GM18873 (cell line): ENCODE results near the gene SEC14L3.

Experiments
- ATAC-seq: cut with Tn5 transposase; IDR thresholded peaks from one replicate; pipeline ENCODE4 v1.9.1; 2021; ENCODE audit warnings: mild to moderate bottlenecking, moderate library complexity, moderate number of reproducible peaks; ENCODE audit not compliant: unreplicated experiment, low FRiP score

The SEC14L3 gene

DNA sequence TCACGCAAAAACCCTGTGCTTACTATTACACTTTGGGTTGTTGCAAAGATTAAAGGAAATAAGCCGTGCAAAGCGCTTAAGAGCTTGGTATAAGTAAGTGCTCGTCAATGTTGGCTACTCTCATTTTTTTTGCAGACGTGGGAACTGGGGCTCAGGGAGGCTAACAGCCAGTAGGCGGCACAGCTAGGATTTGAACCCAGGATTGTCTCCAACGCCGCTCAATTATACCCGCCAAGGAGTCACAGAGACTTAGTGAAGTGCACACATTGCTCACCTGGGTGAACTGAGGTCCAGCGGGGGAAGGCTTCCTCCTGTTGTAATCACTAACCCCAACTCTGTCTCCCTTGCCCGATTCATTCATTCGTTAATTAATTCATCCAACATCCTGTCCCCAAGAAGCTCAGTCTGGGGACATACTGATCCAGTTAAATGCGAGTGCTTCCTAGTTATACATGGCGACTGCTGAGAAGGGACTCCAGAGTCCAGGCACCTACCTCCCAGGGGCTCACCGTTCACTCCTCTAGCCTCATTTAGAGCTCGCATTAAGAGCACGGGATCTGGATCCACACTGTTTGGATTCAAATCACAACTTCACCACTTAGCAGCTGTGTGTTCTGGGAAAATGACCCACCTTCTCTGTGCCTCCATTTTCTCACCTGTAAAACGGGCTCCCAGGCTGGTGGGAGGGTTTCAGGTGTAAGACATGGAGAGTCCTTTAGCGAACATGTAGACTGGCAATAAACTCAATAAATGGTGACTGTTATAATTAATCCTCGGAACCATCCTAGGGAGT is 47.1 kb downstream of the SEC14L3 start:
- no peak for ATAC-seq

DNA sequence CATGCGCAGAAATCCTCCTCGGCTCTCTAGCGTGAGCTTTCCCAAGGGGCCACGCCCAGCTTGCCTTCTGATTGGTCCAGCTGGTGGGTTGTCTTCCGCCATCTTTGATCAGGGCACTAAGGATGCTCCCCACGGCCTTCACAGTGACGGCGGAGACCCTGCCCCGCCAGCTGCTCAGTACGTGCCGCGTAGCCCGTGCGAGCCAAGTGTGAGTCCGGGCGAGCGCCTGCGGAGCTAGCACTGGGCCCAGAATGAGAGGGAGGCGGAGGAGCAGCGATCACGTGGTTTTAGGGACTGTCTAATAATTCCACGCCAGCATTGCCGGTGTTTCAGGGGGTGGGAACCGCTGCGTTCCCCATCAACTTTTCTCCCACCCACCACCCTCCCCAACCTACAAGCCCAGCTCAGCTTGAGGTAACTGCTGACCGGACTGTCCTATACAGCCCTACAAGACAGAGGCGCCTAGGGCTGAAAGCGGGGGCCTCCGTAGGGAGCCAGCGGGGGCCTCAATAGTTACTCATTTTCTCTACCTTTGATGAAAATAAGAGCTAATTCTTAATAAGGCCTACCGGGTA is 47.8 kb downstream of the SEC14L3 start:
- peak; percentile 76 for ATAC-seq

DNA sequence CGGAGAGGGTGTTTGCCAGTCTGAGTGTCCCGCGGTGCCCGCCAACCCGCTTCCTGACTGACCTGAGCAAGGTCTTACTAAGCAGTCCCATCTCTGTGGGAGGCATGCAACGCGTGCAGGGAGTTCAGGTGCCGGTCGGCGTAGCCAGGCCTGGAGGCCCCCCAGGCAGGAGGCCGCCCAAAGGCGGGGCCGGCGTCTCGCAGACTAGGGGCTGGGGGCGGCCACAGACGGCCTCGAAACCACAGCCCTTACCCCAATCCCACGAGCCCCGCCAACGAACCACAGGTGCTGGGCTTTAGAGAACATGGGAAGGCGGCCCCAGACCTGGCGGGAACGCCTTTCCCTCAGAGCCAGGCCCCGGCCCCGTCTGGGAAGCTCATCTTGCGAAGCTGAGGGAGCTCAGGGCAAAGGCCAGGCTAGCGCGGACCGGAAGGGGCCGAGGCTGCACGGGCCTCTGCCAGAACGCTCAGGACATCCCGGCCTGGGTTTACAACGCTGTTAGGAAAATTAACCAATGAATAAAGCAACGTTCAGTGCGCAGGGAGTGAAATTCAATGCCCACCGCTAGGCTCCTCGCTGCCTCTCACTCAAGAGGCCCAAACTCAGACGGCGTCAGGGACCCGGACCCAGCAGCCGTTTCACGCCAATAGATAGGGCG is 48.4 kb downstream of the SEC14L3 start:
- peak; percentile 26 for ATAC-seq

DNA sequence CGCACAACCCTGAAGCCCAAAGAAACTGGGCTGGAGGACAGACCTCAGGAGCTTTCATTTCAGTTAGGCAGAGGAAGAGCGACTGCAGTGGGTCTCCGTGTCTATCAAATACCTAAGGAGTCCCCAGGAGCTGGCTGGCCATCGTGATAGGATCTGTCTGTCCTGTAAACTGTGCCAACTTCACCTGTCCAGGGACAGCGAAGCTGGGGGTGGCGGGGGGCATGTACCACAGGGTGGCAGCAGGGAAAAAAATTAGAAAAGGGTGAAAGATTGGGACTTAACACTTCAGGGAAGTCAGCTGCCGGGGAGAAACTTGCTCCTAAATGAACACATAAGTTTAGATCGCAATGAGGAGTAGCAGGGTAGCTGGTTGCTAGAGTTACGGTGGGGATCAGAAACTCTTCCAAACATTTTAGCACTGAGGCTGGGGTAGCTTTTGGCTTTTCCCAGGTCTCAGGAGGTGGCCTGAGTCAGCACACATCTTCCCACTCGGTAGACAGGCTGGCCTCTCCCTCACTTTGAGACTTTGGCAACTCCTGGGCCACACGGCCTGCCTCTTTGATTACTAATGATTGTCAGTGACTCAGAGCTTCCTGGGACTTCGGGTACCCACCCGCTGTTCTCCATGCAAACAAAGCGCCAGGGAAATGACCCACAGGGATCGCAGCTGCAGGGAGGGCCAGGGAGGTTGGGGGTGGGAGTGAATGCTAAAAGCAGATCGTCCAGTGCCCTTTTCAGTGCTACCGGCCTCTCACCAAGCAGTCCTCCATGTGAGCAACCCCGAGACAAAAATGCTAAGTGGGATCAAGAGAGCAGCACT is 49.1 kb downstream of the SEC14L3 start:
- no peak for ATAC-seq

DNA sequence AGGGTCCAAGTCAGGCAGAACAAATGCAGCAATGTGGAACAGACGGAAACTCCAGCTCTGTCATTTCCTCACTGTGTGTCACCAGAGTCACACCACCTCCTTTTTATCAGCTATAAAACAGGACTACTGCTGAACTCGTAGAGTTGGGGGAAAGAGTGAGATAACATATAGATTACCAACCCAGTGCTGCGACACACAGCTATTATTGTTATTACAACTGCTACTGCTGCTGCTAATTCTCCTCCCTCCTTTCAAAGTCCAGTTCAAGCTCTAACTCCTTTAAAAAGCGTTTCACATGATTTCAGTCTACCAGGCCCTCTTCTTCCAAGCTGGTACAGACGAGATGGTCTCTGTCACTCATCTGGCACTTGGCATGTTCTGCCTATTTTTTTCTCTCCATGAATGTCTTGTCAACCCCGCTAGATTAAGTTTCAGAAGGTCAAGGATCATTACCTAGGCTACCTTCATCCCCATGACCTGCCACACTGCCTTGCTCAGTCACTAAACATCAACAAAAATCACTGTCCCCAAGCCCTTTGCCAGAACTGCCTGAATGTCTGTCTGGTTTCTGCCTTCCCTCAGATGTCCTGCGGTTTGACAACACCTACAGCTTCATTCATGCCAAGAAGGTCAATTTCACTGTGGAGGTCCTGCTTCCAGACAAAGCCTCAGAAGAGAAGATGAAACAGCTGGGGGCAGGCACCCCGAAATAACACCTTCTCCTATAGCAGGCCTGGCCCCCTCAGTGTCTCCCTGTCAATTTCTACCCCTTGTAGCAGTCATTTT is 49.9 kb downstream of the SEC14L3 start:
- ATAC-seq = no peak

DNA sequence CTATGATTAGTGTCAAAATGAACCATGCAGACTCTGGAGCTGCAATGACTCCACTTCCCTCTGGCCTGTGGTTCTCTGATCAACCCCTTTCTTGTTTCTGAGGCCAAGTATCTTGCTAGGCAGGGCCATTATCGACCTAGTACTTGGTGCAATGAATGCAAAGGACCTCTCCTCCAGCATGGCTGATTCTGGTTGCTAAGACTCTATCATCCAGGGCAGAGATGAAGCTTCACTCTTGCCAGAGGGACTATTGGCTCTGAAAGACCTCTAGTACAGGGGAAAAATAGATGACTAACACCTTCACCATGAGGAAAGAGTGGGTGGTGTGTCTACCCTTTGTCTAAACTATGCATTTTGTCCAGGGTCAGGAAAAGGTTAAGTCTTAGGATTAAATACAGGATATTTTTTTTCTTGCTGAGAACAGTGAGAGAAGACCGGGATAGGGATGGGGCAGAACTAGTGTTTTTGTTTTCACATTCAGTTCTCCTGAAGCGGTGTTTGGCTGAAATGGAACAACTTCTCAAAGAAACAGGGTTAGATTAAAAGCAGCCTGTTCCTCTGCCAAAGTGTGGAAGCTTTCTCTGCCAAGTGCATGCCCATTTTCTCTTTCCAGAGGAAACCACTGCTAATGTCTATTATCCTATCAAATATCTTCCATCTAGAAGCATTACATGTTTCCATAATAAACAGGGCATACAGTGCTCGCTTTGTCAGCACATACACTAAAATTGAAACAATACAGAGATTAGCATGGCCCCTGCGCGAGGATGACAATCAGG is 51.3 kb downstream of the SEC14L3 start:
- ATAC-seq = no peak

DNA sequence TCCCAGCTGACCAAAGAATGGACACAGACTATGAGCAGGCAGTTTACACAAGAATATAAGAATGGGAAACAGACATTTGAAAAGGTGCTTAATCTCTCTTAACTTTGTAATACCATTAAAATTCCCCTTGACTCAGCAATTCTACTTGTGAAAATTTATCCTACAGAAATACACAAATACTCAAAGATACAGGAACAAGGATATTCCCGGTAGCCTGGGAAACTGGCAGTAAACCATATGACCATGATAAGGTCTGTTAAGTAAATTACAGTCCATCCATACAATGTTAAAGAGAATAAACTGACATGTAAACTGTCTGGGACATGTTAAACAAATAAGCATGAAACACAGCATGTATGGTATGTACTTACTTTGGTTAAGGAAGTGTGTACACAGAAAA is 55.0 kb downstream of the SEC14L3 start:
- no peak for ATAC-seq

DNA sequence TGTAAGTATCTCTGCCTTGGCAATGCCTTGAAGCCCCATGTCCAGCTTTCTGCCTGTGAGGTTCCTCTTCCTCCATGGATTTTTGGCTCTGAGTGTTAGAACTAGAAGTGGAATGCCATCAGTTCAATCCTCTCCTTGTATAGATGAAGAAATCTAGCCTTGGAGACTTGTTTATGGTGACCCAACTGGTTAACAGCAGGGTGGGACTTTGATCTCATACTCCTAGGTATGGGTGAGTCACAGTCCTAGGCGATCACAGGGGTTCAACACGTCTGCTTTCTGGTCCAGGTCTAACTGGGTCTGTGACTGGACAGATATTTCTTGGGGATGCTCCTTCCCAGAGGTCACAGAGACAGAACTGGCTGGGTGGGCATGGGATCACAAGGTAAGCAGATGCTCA is 55.4 kb downstream of the SEC14L3 start:
- no peak for ATAC-seq

DNA sequence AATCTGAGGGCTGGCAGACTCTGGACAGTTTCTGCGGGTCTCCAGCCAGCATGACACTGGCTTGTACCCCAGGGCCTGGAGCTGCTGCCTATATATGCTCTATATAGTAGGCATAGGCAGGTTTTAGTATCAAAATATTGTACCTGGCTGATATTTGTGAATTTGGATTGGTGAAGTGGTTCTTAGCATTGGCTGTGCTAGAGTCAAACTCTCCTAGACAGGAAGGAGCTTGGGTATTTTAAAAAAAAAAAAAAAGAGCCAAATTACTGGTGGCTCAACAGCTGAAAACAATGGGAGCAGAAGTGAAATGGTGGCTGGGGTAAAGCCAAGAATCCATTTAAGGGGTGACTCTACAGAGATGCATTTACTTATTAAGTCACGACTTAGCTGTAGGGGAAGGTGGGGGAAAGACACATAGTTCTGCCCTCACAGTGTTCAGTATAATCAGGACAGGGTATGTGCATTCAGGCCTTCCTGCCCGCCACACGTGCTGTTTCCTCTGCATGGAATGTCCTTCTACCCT is 57.2 kb downstream of the SEC14L3 start:
- ATAC-seq = no peak

DNA sequence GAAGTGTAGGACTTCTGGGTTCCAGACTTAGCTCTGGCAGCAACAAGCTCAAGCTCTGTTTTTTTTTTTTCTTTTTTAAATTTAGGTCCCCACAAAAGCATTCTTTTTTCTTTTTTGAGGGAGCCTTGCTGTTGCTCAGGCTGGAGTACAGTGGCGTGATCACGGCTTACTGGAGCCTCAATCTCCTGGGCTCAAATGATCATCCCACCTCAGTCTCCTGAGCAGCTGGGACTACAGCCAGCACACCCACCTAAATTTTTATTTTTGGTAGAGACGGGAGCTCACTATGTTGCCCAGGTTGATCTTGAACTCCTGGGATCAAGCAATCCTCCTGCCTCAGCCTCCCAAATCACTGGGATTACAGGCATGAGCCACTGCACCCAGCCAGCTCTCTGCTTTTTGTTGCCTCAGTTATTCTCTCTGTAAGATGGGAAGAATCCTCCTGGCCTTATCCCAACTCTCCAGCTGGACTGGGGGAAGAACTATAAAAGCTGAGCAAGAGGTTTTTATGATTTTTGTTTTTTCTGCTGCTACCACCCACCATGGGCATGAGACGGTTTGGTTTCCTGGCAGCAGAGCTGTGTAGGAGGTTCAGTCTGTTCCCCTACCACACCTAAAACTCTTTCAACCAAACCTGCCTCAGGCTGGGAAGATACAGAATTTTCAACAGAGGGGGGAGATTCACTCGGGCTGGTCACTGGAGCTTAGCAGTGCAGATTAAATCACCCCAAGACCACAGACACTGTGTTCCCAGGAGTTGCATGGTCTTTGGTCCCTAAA is 57.9 kb downstream of the SEC14L3 start:
- no peak for ATAC-seq

DNA sequence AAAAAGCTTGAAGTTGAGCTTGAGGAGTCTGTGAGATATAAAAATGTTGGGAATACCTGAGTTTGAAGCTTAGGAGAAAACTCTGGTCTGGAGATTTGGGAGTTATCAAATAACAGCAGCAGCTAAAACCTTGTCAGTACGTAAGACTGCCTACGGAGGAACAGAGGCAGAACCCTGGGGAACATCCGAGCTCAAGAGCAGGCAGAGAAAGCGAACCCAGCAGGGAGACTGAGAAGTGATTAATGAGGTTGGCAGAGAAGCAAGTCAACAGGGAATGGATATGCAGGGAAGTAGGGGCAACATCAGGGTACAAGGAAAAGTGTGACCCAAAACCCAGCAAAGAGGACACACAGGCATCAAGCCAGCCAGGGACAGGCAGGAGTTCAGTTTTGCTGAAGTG is 58.8 kb downstream of the SEC14L3 start:
- ATAC-seq = no peak

DNA sequence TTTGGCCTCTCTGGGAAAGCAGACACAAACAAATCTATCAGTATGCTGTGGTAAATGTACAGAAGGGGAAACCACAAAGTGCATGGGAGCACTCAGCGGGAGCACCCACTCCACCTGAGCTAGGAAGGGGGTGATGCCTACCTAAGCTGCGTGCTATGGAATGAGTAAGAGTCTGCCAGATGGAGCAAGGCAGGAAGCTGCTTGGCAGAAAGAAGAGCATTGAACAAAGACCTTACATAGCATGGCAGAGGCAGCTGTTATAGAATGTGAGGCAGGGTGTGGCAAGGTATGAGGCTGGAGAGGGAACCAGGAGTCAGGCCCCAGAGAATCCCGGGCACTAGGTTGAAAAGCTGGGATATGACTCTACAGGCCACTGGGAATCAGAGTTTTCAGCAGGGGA is 60.0 kb downstream of the SEC14L3 start:
- no peak for ATAC-seq
